MCF 10A (cell line): ENCODE results near the gene ARMC6. TPM values are rescaled to one million over a fixed set of nuclear protein-coding genes. Genes with fewer than 3 reads are reported as not detected.
A peak's percentile ranks its signal among the peaks of the same experiment; 100 is the strongest.

Experiments used
- Bru-seq: library from RNA; stranded (reverse); fragments of 400-500 nt; gene quantifications from one replicate; lab custom pipeline; 2021; lab: Mats Ljungman, UMichigan
- BruChase-seq, 2 experiments: library from RNA; stranded (reverse); fragments of 400-500 nt; gene quantifications; one replicate each; lab custom pipeline; 2021; lab: Mats Ljungman, UMichigan
- BruUV-seq: library from RNA; stranded (reverse); fragments of 400-500 nt; replicated peaks from 2 replicates; lab custom pipeline; 2021; lab: Mats Ljungman, UMichigan
- CTCF ChIA-PET: fragments of 300-600 bp; sonication (Branson Sonifier 250); formaldehyde crosslinking; extraction: SDS; loops from one replicate; lab custom pipeline; 2021; ENCODE audit warnings: antibody characterized with exemption, inconsistent platforms; lab: Yijun Ruan, JAX
- POLR2A ChIA-PET: fragments of 300-600, 350-650 bp; sonication (Branson Sonifier 250); formaldehyde crosslinking; extraction: SDS; loops from one replicate; lab custom pipeline; 2020; ENCODE audit warnings: antibody characterized with exemption, inconsistent platforms; lab: Yijun Ruan, JAX
- DNase-seq: peaks from one replicate; pipeline ENCODE4 v3.0.0-alpha.2; 2018; ENCODE audit not compliant: unreplicated experiment
- H3K27ac Mint-ChIP-seq: one replicate; pipeline ENCODE4 v1.8.0; 2022; ENCODE audit warnings: mild to moderate bottlenecking, low read depth, mixed read lengths; ENCODE audit not compliant: unreplicated experiment
- H3K27me3 Mint-ChIP-seq: one replicate; pipeline ENCODE4 v1.8.0; 2022; ENCODE audit warnings: mixed read lengths; ENCODE audit not compliant: insufficient read depth, unreplicated experiment
- H3K36me3 Mint-ChIP-seq: one replicate; pipeline ENCODE4 v1.8.0; 2022; ENCODE audit warnings: mild to moderate bottlenecking, moderate library complexity, mixed read lengths; ENCODE audit not compliant: insufficient read depth, unreplicated experiment
- H3K4me1 Mint-ChIP-seq: one replicate; pipeline ENCODE4 v1.8.0; 2022; ENCODE audit warnings: mixed read lengths; ENCODE audit not compliant: insufficient read depth, unreplicated experiment
- H3K4me3 Mint-ChIP-seq: one replicate; pipeline ENCODE4 v1.8.0; 2022; ENCODE audit warnings: mild to moderate bottlenecking, moderate library complexity, mixed read lengths; ENCODE audit not compliant: unreplicated experiment
- H3K9me3 Mint-ChIP-seq: one replicate; pipeline ENCODE4 v1.8.0; 2022; ENCODE audit warnings: mixed read lengths; ENCODE audit not compliant: unreplicated experiment
- intact Hi-C: fragments of 100-400 bp; cut with micrococcal nuclease; formaldehyde crosslinking; loops from 2 replicates; pipeline ENCODE4 v1.14.1; 2022
- long read RNA-seq: library from polyadenylated mRNA; stranded (forward); transcript quantifications from one replicate; pipeline ENCODE4 v2.0.0, GENCODE V29; 2022
- total RNA-seq: library from RNA; stranded (reverse); gene quantifications from 2 replicates; pipeline ENCODE4 v1.2.3, GENCODE V29; 2022
- TF ChIP-seq, protein P1 (sequence below): fragments of 200-600 bp; IDR thresholded peaks from one replicate; pipeline ENCODE4 v1.8.0; 2022; ENCODE audit warnings: antibody characterized with exemption, mild to moderate bottlenecking; ENCODE audit not compliant: unreplicated experiment

The ARMC6 gene
- 24.8 and 37.1 TPM in 2 replicates for total RNA-seq
- Bru-seq, nascent RNA, result percentile 61 among the genes with signal in this experiment
- percentile 59 among the genes with signal in this experiment for BruChase-seq, experiment 1, labeled RNA remaining after a 6-hour chase
- BruChase-seq, experiment 2, labeled RNA remaining after a 2-hour chase, result percentile 60 among the genes with signal in this experiment
- long read RNA-seq, transcript ARMC6-206 (9 exons, 2,488 nt), result major isoform, 39 of 128 reads
- long read RNA-seq, transcript ARMC6-201 (8 exons, 2,412 nt), result minor isoform, 29 of 128 reads
- long read RNA-seq, transcript ARMC6-202 (8 exons, 2,383 nt), result major isoform, 39 of 128 reads
- long read RNA-seq, partial matches to known transcripts, result 2 of 128 reads
- long read RNA-seq, other reads (novel, unspliced or antisense), result 19 of 128 reads

DNA sequence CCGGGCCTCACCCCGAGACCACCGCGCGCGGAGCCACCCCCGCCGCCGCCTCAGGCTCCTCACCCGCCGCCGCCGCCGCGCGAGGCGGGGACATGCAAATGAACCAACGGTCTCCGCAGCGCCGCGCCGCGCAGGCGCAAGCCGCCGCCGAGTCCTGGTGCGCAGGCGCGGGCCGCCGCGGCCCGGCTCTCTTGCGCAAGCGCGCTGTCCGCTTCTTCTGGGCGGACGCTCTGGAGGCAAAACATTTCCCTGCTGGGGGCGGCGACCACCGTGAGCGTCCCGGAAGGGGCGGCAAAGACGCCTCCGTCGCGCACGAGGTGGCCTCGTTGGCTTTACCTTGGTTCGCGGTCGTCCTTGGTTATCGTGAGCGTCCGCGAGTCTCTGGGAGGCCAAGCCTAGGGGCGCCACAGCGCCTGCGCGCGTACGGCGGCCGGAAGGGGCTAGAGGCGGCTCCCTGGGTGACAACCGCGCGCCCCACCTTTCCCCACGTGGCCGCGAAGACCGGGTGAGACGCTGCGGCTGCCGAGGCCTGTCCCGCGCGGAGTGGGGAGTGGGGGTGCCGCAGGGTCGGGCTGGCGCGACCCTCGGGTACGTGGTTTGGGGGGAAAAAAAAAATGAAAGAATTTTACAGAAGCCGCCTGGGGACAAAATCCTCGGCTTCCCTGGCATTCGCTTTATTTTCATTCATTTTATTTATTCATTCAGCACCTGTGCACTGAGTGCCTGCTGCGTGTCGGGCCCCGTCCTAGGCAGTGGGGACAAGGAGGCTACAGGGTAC lies at the start of gene ARMC6, which contains the start of gene SUGP2:
Gene ARMC6, plus strand, starts transcription at position 178 of the 778 bp plus-strand sequence. CDS start 607 bp downstream, outside the sequence.
Gene SUGP2, minus strand, starts transcription at position 92 of the 778 bp plus-strand sequence. CDS start 2,446 bp downstream, outside the sequence.
- peak; percentile 85 for DNase-seq
- ChIA-PET CTCF (no interaction called here), POLR2A (no interaction called here)
- H3K9me3 Mint-ChIP-seq, result no peaks in the 10 kb centered on the region
- TF ChIP-seq, protein P1, sequence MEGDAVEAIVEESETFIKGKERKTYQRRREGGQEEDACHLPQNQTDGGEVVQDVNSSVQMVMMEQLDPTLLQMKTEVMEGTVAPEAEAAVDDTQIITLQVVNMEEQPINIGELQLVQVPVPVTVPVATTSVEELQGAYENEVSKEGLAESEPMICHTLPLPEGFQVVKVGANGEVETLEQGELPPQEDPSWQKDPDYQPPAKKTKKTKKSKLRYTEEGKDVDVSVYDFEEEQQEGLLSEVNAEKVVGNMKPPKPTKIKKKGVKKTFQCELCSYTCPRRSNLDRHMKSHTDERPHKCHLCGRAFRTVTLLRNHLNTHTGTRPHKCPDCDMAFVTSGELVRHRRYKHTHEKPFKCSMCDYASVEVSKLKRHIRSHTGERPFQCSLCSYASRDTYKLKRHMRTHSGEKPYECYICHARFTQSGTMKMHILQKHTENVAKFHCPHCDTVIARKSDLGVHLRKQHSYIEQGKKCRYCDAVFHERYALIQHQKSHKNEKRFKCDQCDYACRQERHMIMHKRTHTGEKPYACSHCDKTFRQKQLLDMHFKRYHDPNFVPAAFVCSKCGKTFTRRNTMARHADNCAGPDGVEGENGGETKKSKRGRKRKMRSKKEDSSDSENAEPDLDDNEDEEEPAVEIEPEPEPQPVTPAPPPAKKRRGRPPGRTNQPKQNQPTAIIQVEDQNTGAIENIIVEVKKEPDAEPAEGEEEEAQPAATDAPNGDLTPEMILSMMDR, result no peak
- H3K4me1 Mint-ChIP-seq, result peaks cover 6% of the 10 kb centered on the region
- H3K4me3 Mint-ChIP-seq, result peak within 1 kb of the TSS; percentile 78
- H3K27me3 Mint-ChIP-seq, result no peaks in the 10 kb centered on the region
- no TSS peak for BruUV-seq
- peaks cover 44% of the 10 kb centered on the region for H3K36me3 Mint-ChIP-seq
- H3K27ac Mint-ChIP-seq, result peak within 1 kb of the TSS; percentile 66
- intact Hi-C loops, result no loop called here

DNA sequence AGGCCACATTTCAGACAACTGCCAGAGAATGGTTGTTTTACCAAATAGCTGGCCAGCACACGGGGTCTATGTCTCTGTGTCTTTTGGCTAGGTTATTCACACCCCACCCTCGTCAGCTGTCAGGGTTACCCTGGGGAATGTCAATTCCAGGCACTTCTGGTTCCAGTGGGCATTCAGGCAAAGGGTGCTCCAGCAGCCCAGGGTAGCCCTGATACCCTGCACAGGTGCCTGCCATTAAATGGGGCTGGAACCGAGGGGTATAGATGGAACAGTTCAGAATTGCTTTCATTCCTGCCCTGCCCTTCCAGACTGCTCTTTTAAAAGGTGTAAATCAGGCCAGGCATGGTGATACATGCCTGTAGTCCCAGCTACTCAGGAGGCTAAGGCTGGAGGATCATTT lies 49.2 kb upstream of the ARMC6 start:
- TF ChIP-seq, protein P1, result no peak
- DNase-seq, result no peak
- ChIA-PET POLR2A (no interaction called here), CTCF (interaction anchor here (0.6 kb wide), 1 partner anchor 14 kb away, joined by 3 read pairs; no protein-coding TSS in a partner anchor)
- Mint-ChIP-seq H3K36me3 (no peaks in the 10 kb centered on the region), H3K27ac (no peak overlapping the region), H3K4me1 (no peaks in the 10 kb centered on the region), H3K27me3 (no peaks in the 10 kb centered on the region), H3K4me3 (no peak overlapping the region), H3K9me3 (no peaks in the 10 kb centered on the region)
- BruUV-seq, result no TSS peak
- intact Hi-C loops, result no loop called here

DNA sequence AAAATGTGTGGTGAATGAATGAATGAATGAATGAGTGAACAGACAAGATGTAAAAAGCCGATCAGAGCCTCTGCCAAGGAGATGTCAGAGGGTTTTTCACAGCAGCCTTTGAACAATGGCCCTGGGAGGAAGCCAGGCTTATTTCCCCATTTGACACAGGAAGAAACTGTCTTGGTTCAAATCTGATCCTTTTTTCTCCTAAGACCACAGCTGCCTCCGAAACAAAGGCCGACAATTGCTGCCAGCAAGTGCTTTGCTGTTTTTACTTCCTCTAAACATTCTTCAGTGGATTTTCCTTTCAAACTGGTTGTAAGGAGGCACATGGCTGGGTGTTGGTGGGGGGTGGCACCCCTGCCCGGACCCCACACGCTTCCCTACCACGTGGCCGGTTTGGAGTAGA lies 48.1 kb upstream of the ARMC6 start:
- intact Hi-C loops, result no loop called here
- Mint-ChIP-seq H3K36me3 (no peaks in the 10 kb centered on the region), H3K27me3 (no peaks in the 10 kb centered on the region), H3K27ac (no peak overlapping the region), H3K4me3 (no peak overlapping the region), H3K9me3 (no peaks in the 10 kb centered on the region), H3K4me1 (no peaks in the 10 kb centered on the region)
- CTCF ChIA-PET, result interaction anchor here (0.6 to 3.1 kb wide), 8 partner anchors 8 to 525 kb away, joined by 3 to 13 read pairs (median 4); no protein-coding TSS in a partner anchor
- BruUV-seq, result no TSS peak
- TF ChIP-seq, protein P1, result no peak
- POLR2A ChIA-PET, result interaction anchor here (1.8 kb wide), 1 partner anchor 17 kb away, joined by 5 read pairs; no protein-coding TSS in a partner anchor
- DNase-seq, result no peak
